ENCODE measurements around the gene SUCLG1.

SUCLG1 gene

GRCh38 chr2:84393829-84394228 is 65.3 kb downstream of the SUCLG1 start:
- no peaks in the 10 kb centered on the region for H3K36me3 ChIP-seq (replicated peaks; ENCODE audit: low read depth, low read length)
- H3K4me2 ChIP-seq (ENCODE audit: low read length), result no peak overlapping the region
- no peak overlapping the region for H2AFZ ChIP-seq (ENCODE audit: low read depth, low read length)
- no peak overlapping the region for H3K4me3 ChIP-seq (ENCODE audit: low read length)
- no peaks in the 10 kb centered on the region for H3K27me3 ChIP-seq (ENCODE audit: low read depth, low read length)
- H3K4me1 ChIP-seq (ENCODE audit: low read length), result no peaks in the 10 kb centered on the region
- H3K9ac ChIP-seq (ENCODE audit: low read length), result no peak overlapping the region
- H3K79me2 ChIP-seq (ENCODE audit: low read length), result no peaks in the 10 kb centered on the region
- no peaks in the 10 kb centered on the region for H4K20me1 ChIP-seq (ENCODE audit: insufficient read depth, low read length)
- TF ChIP-seq EZH2phosphoT487 (IDR thresholded peaks at IDR 0.05; ENCODE audit: low read depth), result no peak
- TF ChIP-seq, protein P1, sequence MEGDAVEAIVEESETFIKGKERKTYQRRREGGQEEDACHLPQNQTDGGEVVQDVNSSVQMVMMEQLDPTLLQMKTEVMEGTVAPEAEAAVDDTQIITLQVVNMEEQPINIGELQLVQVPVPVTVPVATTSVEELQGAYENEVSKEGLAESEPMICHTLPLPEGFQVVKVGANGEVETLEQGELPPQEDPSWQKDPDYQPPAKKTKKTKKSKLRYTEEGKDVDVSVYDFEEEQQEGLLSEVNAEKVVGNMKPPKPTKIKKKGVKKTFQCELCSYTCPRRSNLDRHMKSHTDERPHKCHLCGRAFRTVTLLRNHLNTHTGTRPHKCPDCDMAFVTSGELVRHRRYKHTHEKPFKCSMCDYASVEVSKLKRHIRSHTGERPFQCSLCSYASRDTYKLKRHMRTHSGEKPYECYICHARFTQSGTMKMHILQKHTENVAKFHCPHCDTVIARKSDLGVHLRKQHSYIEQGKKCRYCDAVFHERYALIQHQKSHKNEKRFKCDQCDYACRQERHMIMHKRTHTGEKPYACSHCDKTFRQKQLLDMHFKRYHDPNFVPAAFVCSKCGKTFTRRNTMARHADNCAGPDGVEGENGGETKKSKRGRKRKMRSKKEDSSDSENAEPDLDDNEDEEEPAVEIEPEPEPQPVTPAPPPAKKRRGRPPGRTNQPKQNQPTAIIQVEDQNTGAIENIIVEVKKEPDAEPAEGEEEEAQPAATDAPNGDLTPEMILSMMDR (IDR thresholded peaks at IDR 0.05; ENCODE audit: low read depth, low read length), result no peak
- no peaks in the 10 kb centered on the region for H3K9me3 ChIP-seq (ENCODE audit: insufficient read depth, low read length)
- H3K27ac ChIP-seq (ENCODE audit: low read length), result no peak overlapping the region

GRCh38 chr2:84389794-84390193 is 69.3 kb downstream of the SUCLG1 start:
- no peak overlapping the region for H3K4me2 ChIP-seq (ENCODE audit: low read length)
- no peaks in the 10 kb centered on the region for H3K9me3 ChIP-seq (ENCODE audit: insufficient read depth, low read length)
- no peaks in the 10 kb centered on the region for H3K79me2 ChIP-seq (ENCODE audit: low read length)
- H3K4me3 ChIP-seq (ENCODE audit: low read length), result no peak overlapping the region
- no peaks in the 10 kb centered on the region for H3K36me3 ChIP-seq (replicated peaks; ENCODE audit: low read depth, low read length)
- no peaks in the 10 kb centered on the region for H3K4me1 ChIP-seq (ENCODE audit: low read length)
- H3K27ac ChIP-seq (ENCODE audit: low read length), result no peak overlapping the region
- no peaks in the 10 kb centered on the region for H3K27me3 ChIP-seq (ENCODE audit: low read depth, low read length)
- TF ChIP-seq EZH2phosphoT487 (IDR thresholded peaks at IDR 0.05; ENCODE audit: low read depth), result no peak
- TF ChIP-seq, protein P1 (IDR thresholded peaks at IDR 0.05; ENCODE audit: low read depth, low read length), result no peak
- no peak overlapping the region for H2AFZ ChIP-seq (ENCODE audit: low read depth, low read length)
- H3K9ac ChIP-seq (ENCODE audit: low read length), result no peak overlapping the region
- no peaks in the 10 kb centered on the region for H4K20me1 ChIP-seq (ENCODE audit: insufficient read depth, low read length)

DNA sequence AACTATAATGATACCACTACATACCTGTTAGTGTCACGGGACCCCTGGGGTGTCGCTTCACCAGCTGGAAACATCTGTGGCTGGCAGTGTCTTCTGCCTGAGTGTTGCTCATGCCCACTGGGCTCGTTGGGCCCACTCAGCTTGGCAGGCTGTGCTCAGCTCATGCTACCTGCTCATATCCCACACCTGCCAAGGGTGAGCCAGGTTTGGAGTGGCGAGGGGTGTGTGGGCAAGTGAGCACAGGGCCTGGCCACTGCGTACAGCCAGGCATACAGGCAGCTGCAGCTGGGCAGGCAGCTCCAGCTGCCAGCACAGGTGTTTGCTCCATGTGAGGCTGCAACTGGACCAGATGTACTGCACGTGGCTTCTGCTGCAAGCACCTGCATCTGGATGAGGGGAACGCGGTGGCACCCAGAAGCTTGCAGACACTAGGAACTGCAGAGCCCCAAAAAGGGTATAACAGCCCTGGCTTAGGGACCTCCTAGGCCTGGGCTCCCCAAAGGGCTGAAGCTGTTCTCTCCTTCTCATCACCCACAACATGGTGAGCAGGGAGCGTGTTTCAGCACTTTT is 70.1 kb downstream of the SUCLG1 start:
- no peaks in the 10 kb centered on the region for H3K27me3 ChIP-seq (ENCODE audit: low read depth, low read length)
- no peaks in the 10 kb centered on the region for H3K4me1 ChIP-seq (ENCODE audit: low read length)
- H4K20me1 ChIP-seq (ENCODE audit: insufficient read depth, low read length), result no peaks in the 10 kb centered on the region
- H3K36me3 ChIP-seq (replicated peaks; ENCODE audit: low read depth, low read length), result no peaks in the 10 kb centered on the region
- no peak overlapping the region for H2AFZ ChIP-seq (ENCODE audit: low read depth, low read length)
- H3K79me2 ChIP-seq (ENCODE audit: low read length), result no peaks in the 10 kb centered on the region
- no peaks in the 10 kb centered on the region for H3K9me3 ChIP-seq (ENCODE audit: insufficient read depth, low read length)
- H3K9ac ChIP-seq (ENCODE audit: low read length), result no peak overlapping the region
- no peak for TF ChIP-seq EZH2phosphoT487 (IDR thresholded peaks at IDR 0.05; ENCODE audit: low read depth)
- TF ChIP-seq, protein P1 (IDR thresholded peaks at IDR 0.05; ENCODE audit: low read depth, low read length), result no peak
- no peak overlapping the region for H3K27ac ChIP-seq (ENCODE audit: low read length)
- H3K4me2 ChIP-seq (ENCODE audit: low read length), result no peak overlapping the region
- no peak overlapping the region for H3K4me3 ChIP-seq (ENCODE audit: low read length)

DNA sequence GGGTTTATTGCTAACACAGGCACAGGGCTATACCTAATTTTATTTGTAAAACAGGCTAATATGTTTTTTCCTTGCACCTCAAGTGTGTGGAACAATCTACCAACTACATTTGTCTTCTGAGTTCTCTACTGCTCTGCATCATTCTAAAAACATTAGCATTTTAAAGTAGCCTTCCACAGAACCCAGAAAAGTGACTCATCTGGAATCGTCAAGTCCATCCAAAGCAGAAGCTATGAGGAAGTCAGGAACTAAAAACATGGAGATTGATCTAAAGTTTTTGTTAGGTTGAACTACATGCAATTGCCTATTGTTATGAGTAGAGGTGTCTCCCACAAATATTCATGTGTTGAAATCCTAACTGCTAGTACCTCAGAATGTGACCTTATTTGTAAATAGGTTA is 70.9 kb downstream of the SUCLG1 start:
- Histone ChIP-seq H3K27me3 (ENCODE audit: low read depth, low read length) (no peaks in the 10 kb centered on the region), H3K27ac (ENCODE audit: low read length) (no peak overlapping the region), H3K9me3 (ENCODE audit: insufficient read depth, low read length) (no peaks in the 10 kb centered on the region), H4K20me1 (ENCODE audit: insufficient read depth, low read length) (no peaks in the 10 kb centered on the region), H3K9ac (ENCODE audit: low read length) (no peak overlapping the region), H3K79me2 (ENCODE audit: low read length) (no peaks in the 10 kb centered on the region), H3K4me3 (ENCODE audit: low read length) (no peak overlapping the region), H3K36me3 (replicated peaks; ENCODE audit: low read depth, low read length) (no peaks in the 10 kb centered on the region), H3K4me2 (ENCODE audit: low read length) (no peak overlapping the region), H2AFZ (ENCODE audit: low read depth, low read length) (no peak overlapping the region), H3K4me1 (ENCODE audit: low read length) (no peaks in the 10 kb centered on the region)
- no peak for TF ChIP-seq EZH2phosphoT487 (IDR thresholded peaks at IDR 0.05; ENCODE audit: low read depth)
- TF ChIP-seq, protein P1 (IDR thresholded peaks at IDR 0.05; ENCODE audit: low read depth, low read length), result no peak
